NCI-H1092 treated with DMSO at 0.1 percent for 48 hours (cell line): ENCODE results near the gene GAPT.

Experiments
- DNase-seq: peaks from one replicate; lab custom pipeline; 2025; lab: John Stamatoyannopoulos, UW

The GAPT gene

GRCh38 chr5:58491216-58491892, at the start of gene GAPT:
GAPT (plus strand) TSS chr5:58491435; CDS start chr5:58494537, 3,102 bp downstream.
- DNase-seq, result no peak

- no peak for DNase-seq
These were observed 46.4 kb upstream of the GAPT start for GRCh38 chr5:58444805-58445204.

- no peak for DNase-seq
These were observed 45.2 kb upstream of the GAPT start for GRCh38 chr5:58446024-58446423.

- DNase-seq, result no peak
These were observed 44.0 kb upstream of the GAPT start for GRCh38 chr5:58447226-58447625.

- DNase-seq, result no peak
These were observed 41.2 kb upstream of the GAPT start for GRCh38 chr5:58450018-58450417.

- no peak for DNase-seq
These were observed 40.2 kb upstream of the GAPT start for GRCh38 chr5:58450811-58451629.

- DNase-seq, result no peak
These were observed 39.3 kb upstream of the GAPT start for GRCh38 chr5:58451732-58452565.

- no peak for DNase-seq
These were observed 38.5 kb upstream of the GAPT start for GRCh38 chr5:58452566-58453258.

GRCh38 chr5:58453306-58453705, 37.9 kb upstream of the GAPT start:
- DNase-seq, result no peak

GRCh38 chr5:58454025-58454424, 37.2 kb upstream of the GAPT start:
- DNase-seq, result no peak

GRCh38 chr5:58455066-58455465, 36.2 kb upstream of the GAPT start:
- no peak for DNase-seq

- no peak for DNase-seq
These were observed 35.8 kb upstream of the GAPT start for GRCh38 chr5:58455480-58455879.

- no peak for DNase-seq
These were observed 35.2 kb upstream of the GAPT start for GRCh38 chr5:58456026-58456425.

GRCh38 chr5:58456486-58456885, 34.7 kb upstream of the GAPT start:
- no peak for DNase-seq

GRCh38 chr5:58457050-58457449, 34.2 kb upstream of the GAPT start:
- no peak for DNase-seq

- DNase-seq, result no peak
These were observed 33.0 kb upstream of the GAPT start for GRCh38 chr5:58458141-58458742.

GRCh38 chr5:58458743-58459145, 32.5 kb upstream of the GAPT start:
- no peak for DNase-seq

GRCh38 chr5:58459146-58460001, 31.9 kb upstream of the GAPT start:
- peak; percentile 4 for DNase-seq

GRCh38 chr5:58460002-58460731, 31.1 kb upstream of the GAPT start, which contains the start of gene PLK2:
PLK2 (minus strand) TSS chr5:58460086; CDS start chr5:58459959, 127 bp downstream.
- DNase-seq, result peak; percentile 26
